Measurements from ENCODE around the gene IFI6. TPM values are rescaled to one million over a fixed set of nuclear protein-coding genes. Genes with fewer than 3 reads are reported as not detected.

The IFI6 gene
- total and polyA plus RNA-seq, 2 of the 13 experiments (the other 11 are each of a cell fraction or from before 2014, with no cell fraction given) = 12.9 to 13.2 TPM

GRCh38 chr1:27627061-27627460 is 44.9 kb downstream of the IFI6 start:
- WGBS (ENCODE audit: low lambda C conversion rate) = 64% methylated on average over 5 of the region's 5 CpGs
- no peak overlapping the region for H3K27ac ChIP-seq (ENCODE audit: extremely low read length, insufficient read depth, low read length)
- ChIA-PET POLR2A (no interaction called here), CTCF (ENCODE audit: low intra/inter-chr PET ratio, low total read pairs) (no interaction called here)
- no peaks in the 10 kb centered on the region for H3K9me3 ChIP-seq (ENCODE audit: low read length)
- ATAC-seq = no peak
- H3K9ac ChIP-seq (ENCODE audit: insufficient read depth, low read depth, low read length) = no peak overlapping the region
- no peak for FAIRE-seq
- peaks cover 29% of the 10 kb centered on the region for H3K4me1 ChIP-seq (ENCODE audit: insufficient read depth, low read length)
- H2AFZ ChIP-seq (ENCODE audit: low read length) = no peak overlapping the region
- no peaks in the 10 kb centered on the region for H3K36me3 ChIP-seq (replicated peaks in 1 of 2; ENCODE audit: control insufficient read depth in 1 of 2, insufficient read depth in 2 of 2, low read length in 2 of 2)
- H3K4me3 ChIP-seq (replicated peaks in 1 of 3; ENCODE audit: insufficient read depth in 1 of 3, low read depth in 2 of 3, low read length in 3 of 3) = no peak overlapping the region
- TF ChIP-seq ZNF569 (CRISPR knock-in tag; IDR thresholded peaks at IDR 0.05; ENCODE audit: borderline replicate concordance) = no peak
- no peak for TF ChIP-seq JUND (CRISPR knock-in tag; IDR thresholded peaks at IDR 0.05)
- no peak for TF ChIP-seq SOX13 (IDR thresholded peaks at IDR 0.05)
- TF ChIP-seq SOX13 (CRISPR knock-in tag; conservative IDR thresholded peaks at IDR 0.05 in 1 of 2, IDR thresholded peaks at IDR 0.05 in 1 of 2) = no peak
- no peak for TF ChIP-seq GTF3A (CRISPR knock-in tag; conservative IDR thresholded peaks at IDR 0.05)
- no peak for TF ChIP-seq KAT8 (CRISPR knock-in tag; IDR thresholded peaks at IDR 0.05)
- TF ChIP-seq ZNF878 (CRISPR knock-in tag; IDR thresholded peaks at IDR 0.05) = no peak
- TF ChIP-seq CSRNP2 (CRISPR knock-in tag; conservative IDR thresholded peaks at IDR 0.05; ENCODE audit: low read depth) = no peak
- TF ChIP-seq SKI (IDR thresholded peaks at IDR 0.05; ENCODE audit: partially characterized antibody) = no peak
- no peak for TF ChIP-seq MTA3 (CRISPR knock-in tag; IDR thresholded peaks at IDR 0.05)
- no peak for TF ChIP-seq KLF12 (CRISPR knock-in tag; IDR thresholded peaks at IDR 0.05; ENCODE audit: borderline replicate concordance)
- no peak for TF ChIP-seq ARID5B (CRISPR knock-in tag; IDR thresholded peaks at IDR 0.05)
- no peak for TF ChIP-seq ZNF496 (CRISPR knock-in tag; IDR thresholded peaks at IDR 0.05; ENCODE audit: insufficient replicate concordance)
- no peak for TF ChIP-seq ZFYVE20 (CRISPR knock-in tag; IDR thresholded peaks at IDR 0.05; ENCODE audit: borderline replicate concordance, low read depth)
- TF ChIP-seq ZNF331 (CRISPR knock-in tag; IDR thresholded peaks at IDR 0.05) = no peak
- TF ChIP-seq ZSCAN25 (CRISPR knock-in tag; IDR thresholded peaks at IDR 0.05) = no peak
- TF ChIP-seq ZNF282 (IDR thresholded peaks at IDR 0.05; ENCODE audit: partially characterized antibody) = no peak
- TF ChIP-seq THYN1 (CRISPR knock-in tag; IDR thresholded peaks at IDR 0.05; ENCODE audit: borderline replicate concordance, low read depth) = no peak
- no peaks in the 10 kb centered on the region for H4K20me1 ChIP-seq (ENCODE audit: insufficient read depth, low read length)
- DNase-seq (ENCODE audit: low spot score) = no peak
- peaks cover 0 to 23% of the 10 kb centered on the region in 2 experiments; a peak in 2 of 5 replicates for H3K27me3 ChIP-seq (ENCODE audit: control insufficient read depth in 1 of 2, insufficient read depth in 2 of 2, low read length in 2 of 2)
- no peak overlapping the region for H3K4me2 ChIP-seq (ENCODE audit: low read depth, low read length)
- in situ Hi-C loops (cut with HindIII; ENCODE audit: extremely low pct_ligation_motif_present, low pct_unique_long_range_greater_than_20kb) (no loop called here), intact Hi-C loops (cut with micrococcal nuclease; ENCODE audit: unreplicated experiment) (no loop called here)
- no peaks in the 10 kb centered on the region for H3K79me2 ChIP-seq (ENCODE audit: insufficient read depth, low read length)
- BruUV-seq (replicated peaks) = no TSS peak
